GM12801 (cell line): ENCODE results near the gene ALDOA.

Experiments
- TF ChIP-seq, protein P1 (sequence below): IDR thresholded peaks from one replicate; pipeline ENCODE4 v1.5.1; 2011; ENCODE audit warnings: control low read depth; ENCODE audit not compliant: insufficient read length; ENCODE audit errors: extremely low read depth

ALDOA gene

DNA sequence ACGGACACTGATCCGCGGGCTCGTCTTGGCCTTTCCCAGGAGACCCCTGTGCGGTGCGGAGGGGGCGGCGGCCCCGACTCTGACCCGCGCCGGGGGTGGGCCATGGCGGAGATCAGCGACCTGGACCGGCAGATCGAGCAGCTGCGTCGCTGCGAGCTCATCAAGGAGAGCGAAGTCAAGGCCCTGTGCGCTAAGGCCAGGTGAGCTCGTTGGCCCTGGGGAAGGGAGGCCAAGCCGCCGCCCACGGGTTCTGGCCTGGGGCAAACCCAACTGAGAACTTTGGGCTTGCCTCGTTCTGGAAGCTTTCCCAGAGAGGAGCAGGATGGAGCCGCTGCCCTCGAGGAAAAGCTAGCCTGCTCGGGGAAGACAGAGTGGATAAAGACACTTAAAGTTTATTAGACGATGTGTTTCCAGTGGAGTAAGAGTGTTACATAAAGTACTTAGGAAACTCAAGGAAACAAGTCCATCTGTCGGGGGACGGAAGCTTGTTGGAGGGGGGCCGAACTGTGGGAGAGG is 10.8 kb downstream of the ALDOA start:
- TF ChIP-seq, protein P1, sequence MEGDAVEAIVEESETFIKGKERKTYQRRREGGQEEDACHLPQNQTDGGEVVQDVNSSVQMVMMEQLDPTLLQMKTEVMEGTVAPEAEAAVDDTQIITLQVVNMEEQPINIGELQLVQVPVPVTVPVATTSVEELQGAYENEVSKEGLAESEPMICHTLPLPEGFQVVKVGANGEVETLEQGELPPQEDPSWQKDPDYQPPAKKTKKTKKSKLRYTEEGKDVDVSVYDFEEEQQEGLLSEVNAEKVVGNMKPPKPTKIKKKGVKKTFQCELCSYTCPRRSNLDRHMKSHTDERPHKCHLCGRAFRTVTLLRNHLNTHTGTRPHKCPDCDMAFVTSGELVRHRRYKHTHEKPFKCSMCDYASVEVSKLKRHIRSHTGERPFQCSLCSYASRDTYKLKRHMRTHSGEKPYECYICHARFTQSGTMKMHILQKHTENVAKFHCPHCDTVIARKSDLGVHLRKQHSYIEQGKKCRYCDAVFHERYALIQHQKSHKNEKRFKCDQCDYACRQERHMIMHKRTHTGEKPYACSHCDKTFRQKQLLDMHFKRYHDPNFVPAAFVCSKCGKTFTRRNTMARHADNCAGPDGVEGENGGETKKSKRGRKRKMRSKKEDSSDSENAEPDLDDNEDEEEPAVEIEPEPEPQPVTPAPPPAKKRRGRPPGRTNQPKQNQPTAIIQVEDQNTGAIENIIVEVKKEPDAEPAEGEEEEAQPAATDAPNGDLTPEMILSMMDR, result no peak

DNA sequence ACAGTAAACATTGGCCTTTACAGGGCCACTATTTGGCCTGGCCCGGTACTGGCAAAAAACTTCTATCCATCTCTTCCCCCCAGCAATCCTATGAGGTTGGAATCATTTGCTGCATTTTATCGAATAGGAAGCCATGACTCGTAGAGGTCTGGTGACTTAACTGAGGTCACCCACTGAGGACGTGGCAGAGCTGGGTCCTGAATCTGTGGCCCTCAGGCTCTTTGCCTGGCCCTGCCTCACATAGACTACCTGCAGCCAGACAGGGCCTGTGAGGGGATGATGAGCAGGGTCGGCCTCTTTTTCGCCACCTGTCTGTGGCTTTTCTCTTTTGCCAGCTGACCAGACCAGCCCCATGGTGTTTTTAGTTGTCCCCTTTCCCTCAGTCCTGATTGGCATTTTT is 12.1 kb downstream of the ALDOA start:
- TF ChIP-seq, protein P1, result no peak

DNA sequence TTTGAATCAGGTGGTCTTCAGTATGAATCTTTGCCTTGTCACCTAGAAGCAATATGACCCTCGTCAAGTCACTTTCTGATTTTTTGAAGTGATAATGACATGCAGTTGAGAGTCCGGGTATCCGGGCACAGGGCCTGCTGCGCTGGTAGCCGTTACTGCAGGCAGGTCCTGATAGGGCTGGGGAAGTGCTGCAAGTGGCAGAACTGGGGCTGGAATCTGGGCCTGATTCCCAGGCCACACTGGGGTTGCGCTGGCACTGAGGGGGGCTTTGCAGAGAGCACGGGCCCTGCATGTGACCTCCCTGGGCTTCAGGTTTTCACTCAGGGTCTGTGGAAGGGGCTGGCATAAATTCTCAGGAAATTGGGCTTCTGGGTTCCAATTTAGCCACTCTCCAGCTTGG is 13.2 kb downstream of the ALDOA start:
- TF ChIP-seq, protein P1, result no peak

DNA sequence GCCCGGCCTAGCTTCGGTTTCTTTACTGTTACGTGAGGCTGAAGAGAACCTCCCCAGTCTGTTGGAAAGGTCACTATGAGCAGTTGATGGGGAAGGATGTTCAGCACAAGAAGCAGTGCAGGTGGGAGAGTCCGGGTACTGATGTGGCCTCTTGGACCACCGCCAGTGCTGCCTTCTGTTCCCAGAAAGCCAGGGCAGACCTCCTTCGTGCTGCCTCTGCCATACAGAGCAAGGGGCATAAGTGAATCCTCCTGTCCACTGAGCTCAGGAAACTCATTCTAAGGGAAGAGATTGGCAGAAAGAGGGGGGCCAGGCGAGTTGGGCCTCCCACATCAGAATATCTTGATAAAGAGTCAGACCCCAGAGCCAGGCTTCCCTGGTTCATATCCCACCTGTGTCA is 13.9 kb downstream of the ALDOA start:
- TF ChIP-seq, protein P1, result no peak

DNA sequence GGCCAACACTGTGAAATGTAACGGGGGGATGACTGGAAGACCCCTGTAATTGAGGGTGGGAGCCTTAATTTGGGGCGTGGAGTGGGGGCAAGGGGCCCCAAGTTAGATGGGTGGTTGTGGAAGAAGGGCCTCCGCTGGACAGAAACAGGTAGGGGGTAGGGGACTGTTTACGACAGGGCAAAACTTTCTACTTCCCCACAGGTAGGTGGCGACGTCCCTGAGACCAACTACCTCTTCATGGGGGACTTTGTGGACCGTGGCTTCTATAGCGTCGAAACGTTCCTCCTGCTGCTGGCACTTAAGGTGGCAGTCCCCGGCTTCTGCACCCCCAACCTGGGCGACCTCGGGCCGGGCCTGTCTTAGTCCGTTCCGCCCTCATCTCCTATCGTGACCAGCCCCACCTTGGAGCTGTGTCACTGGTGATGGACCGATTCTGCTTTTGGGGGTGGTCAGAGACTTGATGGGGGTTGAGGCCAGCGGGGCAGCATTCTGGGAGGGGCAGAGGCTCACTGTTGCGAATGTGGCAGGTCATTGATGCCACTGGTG is 17.1 kb downstream of the ALDOA start:
- TF ChIP-seq, protein P1, result no peak

DNA sequence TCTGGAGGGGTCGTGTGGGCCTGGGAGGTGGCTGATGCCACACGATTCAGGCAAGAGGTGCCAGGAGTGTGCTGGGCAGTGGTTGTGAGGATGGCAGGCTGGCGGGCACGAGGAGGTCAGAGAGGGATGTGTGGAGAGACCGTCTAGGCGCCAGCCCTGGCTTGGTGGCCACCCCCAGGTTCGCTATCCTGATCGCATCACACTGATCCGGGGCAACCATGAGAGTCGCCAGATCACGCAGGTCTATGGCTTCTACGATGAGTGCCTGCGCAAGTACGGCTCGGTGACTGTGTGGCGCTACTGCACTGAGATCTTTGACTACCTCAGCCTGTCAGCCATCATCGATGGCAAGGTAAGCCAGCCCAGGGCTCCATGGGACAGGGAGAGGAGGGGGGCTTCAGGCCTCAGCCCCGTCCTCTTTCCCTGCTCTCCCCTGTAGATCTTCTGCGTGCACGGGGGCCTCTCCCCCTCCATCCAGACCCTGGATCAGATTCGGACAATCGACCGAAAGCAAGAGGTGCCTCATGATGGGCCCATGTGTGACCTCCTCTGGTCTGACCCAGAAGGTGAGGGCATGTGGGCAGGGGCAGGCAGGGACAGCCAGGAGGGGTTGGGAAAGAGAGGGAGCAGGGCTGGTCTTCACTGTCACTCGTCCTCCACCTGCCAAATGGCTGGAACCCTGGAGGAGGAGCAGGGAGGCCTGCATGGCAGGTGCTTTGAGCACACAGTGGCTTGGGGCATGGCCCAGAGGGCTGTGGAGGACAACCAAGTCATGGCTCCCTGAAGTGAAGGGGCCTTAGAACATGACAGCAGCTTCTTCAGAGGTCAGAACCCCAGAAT is 17.9 kb downstream of the ALDOA start:
- TF ChIP-seq, protein P1, result no peak

DNA sequence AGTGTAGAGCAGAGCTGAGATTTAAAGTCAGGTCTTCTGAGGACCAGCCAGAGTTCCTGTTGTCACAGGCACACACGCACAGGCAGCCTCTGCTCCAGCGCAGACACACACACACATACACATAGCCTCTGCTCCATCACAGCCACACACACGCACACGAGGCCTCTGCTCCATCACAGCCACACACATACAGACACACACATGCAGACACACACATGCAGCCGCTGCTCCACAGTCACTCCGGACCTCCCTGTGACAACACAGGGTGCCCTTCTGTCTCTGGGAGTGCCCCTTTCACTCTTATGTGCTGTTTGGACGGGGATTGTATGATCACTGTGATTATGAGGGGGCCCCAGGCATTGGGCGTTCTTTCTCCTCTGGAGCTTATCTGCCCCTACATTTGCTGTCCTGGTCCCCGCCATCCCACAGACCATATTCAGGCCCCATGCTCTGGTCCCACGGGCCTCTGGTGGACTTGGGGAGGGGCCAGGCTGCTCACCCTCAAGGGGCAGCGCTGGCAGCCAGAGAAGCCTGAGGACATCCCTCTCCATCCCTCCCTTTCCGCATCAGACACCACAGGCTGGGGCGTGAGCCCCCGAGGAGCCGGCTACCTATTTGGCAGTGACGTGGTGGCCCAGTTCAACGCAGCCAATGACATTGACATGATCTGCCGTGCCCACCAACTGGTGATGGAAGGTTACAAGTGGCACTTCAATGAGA is 18.7 kb downstream of the ALDOA start:
- TF ChIP-seq, protein P1, result no peak
